ENCODE results near the gene CLEC4G.

Gene CLEC4G

GRCh38 chr19:7697721-7698287, 34.1 kb downstream of the CLEC4G start:
- no peak overlapping the region for H3K4me3 ChIP-seq (ENCODE audit: low read length)
- no peak for TF ChIP-seq CTCF (conservative IDR thresholded peaks at IDR 0.05; ENCODE audit: low read depth, low read length)
- DNase-seq (ENCODE audit: low read depth): no peak

- H3K4me3 ChIP-seq (ENCODE audit: low read length): no peak overlapping the region
- no peak for TF ChIP-seq CTCF (conservative IDR thresholded peaks at IDR 0.05; ENCODE audit: low read depth, low read length)
- no peak for DNase-seq (ENCODE audit: low read depth)
Observed at GRCh38 chr19:7694499-7694898, 37.4 kb downstream of the CLEC4G start.

- TF ChIP-seq CTCF (conservative IDR thresholded peaks at IDR 0.05; ENCODE audit: low read depth, low read length): no peak
- H3K4me3 ChIP-seq (ENCODE audit: low read length): no peak overlapping the region
- DNase-seq (ENCODE audit: low read depth): no peak
Observed at GRCh38 chr19:7692417-7693088, 39.4 kb downstream of the CLEC4G start.

GRCh38 chr19:7691497-7691896, 40.4 kb downstream of the CLEC4G start:
- TF ChIP-seq CTCF (conservative IDR thresholded peaks at IDR 0.05; ENCODE audit: low read depth, low read length): no peak
- no peak for DNase-seq (ENCODE audit: low read depth)
- no peak overlapping the region for H3K4me3 ChIP-seq (ENCODE audit: low read length)

- H3K4me3 ChIP-seq (ENCODE audit: low read length): no peak overlapping the region
- no peak for DNase-seq (ENCODE audit: low read depth)
- no peak for TF ChIP-seq CTCF (conservative IDR thresholded peaks at IDR 0.05; ENCODE audit: low read depth, low read length)
Observed at GRCh38 chr19:7690779-7691258, 41.1 kb downstream of the CLEC4G start.

GRCh38 chr19:7689165-7689564, 42.7 kb downstream of the CLEC4G start:
- H3K4me3 ChIP-seq (ENCODE audit: low read length): no peak overlapping the region
- TF ChIP-seq CTCF (conservative IDR thresholded peaks at IDR 0.05; ENCODE audit: low read depth, low read length): no peak
- no peak for DNase-seq (ENCODE audit: low read depth)

- H3K4me3 ChIP-seq (ENCODE audit: low read length): no peak overlapping the region
- no peak for TF ChIP-seq CTCF (conservative IDR thresholded peaks at IDR 0.05; ENCODE audit: low read depth, low read length)
- DNase-seq (ENCODE audit: low read depth): no peak
Observed at GRCh38 chr19:7687177-7687576, 44.7 kb downstream of the CLEC4G start.
